Endothelial cell of umbilical vein (primary cell): ENCODE measurements around the gene GPR137. TPM values are rescaled to one million over a fixed set of nuclear protein-coding genes. Genes with fewer than 3 reads are reported as not detected.

ENCODE experiments used
- BruUV-seq: library from RNA; stranded (reverse); fragments of 400-500 nt; replicated peaks from 2 replicates; lab custom pipeline; 2021; lab: Mats Ljungman, UMichigan
- CTCF ChIA-PET: fragments of 300-600, 350-600 bp; sonication (Branson Sonifier 250); formaldehyde crosslinking; loops from one replicate; lab custom pipeline; 2021; ENCODE audit warnings: antibody characterized with exemption, inconsistent platforms; lab: Charles Lee
- POLR2A ChIA-PET: fragments of 300-600, 350-600 bp; sonication (Branson Sonifier 250); formaldehyde crosslinking; loops from one replicate; lab custom pipeline; 2021; ENCODE audit warnings: antibody characterized with exemption, inconsistent platforms; lab: Charles Lee
- DNase-seq: peaks from one replicate; pipeline ENCODE4 v3.0.0-alpha.2; 2011; ENCODE audit warnings: low read depth, low spot score
- FAIRE-seq: peaks from 2 replicates; lab custom pipeline; 2011; peaks lifted over from hg19 to GRCh38; lab: Jason Lieb, UNC
- H2AFZ ChIP-seq: 2 replicates; pipeline ENCODE4 v1.6.0; 2012; ENCODE audit warnings: low read depth, low read length, control low read depth, inconsistent platforms
- H3K27ac ChIP-seq: 2 replicates; pipeline ENCODE4 v1.5.1; 2011; ENCODE audit warnings: low read depth, mild to moderate bottlenecking, control low read depth, low read length, moderate library complexity; ENCODE audit not compliant: insufficient read depth
- H3K27me3 ChIP-seq, 2 experiments: 2 replicates each; pipeline versions ENCODE4 v1.6.0 to v1.6.1; 2011; ENCODE audit warnings: low read length in 2 of 2, mixed read lengths in 1 of 2; ENCODE audit not compliant: control insufficient read depth in 2 of 2, insufficient read depth in 2 of 2
- H3K36me3 ChIP-seq, 2 experiments: 2 replicates in 1 of 2; 3 replicates in 1 of 2; pipeline ENCODE4 v1.5.1; 2011; ENCODE audit warnings: low read length in 2 of 2, mild to moderate bottlenecking in 1 of 2, moderate library complexity in 1 of 2; ENCODE audit not compliant: control insufficient read depth in 2 of 2, insufficient read depth in 2 of 2; ENCODE audit errors: extremely low read depth in 1 of 2
- H3K4me1 ChIP-seq: 3 replicates; pipeline ENCODE4 v1.5.1; 2011; ENCODE audit warnings: mild to moderate bottlenecking, low read length; ENCODE audit not compliant: control insufficient read depth, insufficient read depth; ENCODE audit errors: extremely low read depth
- H3K4me2 ChIP-seq: 2 replicates; pipeline ENCODE4 v1.6.1; 2011; ENCODE audit warnings: low read length, control low read depth, mixed read lengths; ENCODE audit not compliant: insufficient read depth
- H3K4me3 ChIP-seq, 3 experiments: fragments of 200-600 bp in 1 of 3; sonication (generic), shearing (Covaris generic) in 1 of 3; replicated peaks in 1 of 3; 2 replicates each; pipeline ENCODE4 v1.5.1; 2011 to 2016; ENCODE audit warnings: control low read depth in 3 of 3, low read length in 3 of 3, mild to moderate bottlenecking in 2 of 3, inconsistent platforms in 1 of 3, low read depth in 1 of 3, moderate library complexity in 1 of 3; ENCODE audit not compliant: insufficient read depth in 1 of 3
- H3K79me2 ChIP-seq: 2 replicates; pipeline ENCODE4 v1.6.0; 2012; ENCODE audit warnings: low read length, inconsistent platforms; ENCODE audit not compliant: control insufficient read depth, insufficient read depth
- H3K9ac ChIP-seq: replicated peaks from 2 replicates; pipeline ENCODE3; 2011; ENCODE audit warnings: low read length, control low read depth; ENCODE audit not compliant: insufficient read depth; ENCODE audit errors: extremely low read depth
- H3K9me1 ChIP-seq: replicated peaks from 3 replicates; pipeline ENCODE4 v1.6.0; 2011; ENCODE audit warnings: mild to moderate bottlenecking, low read length; ENCODE audit not compliant: control insufficient read depth, insufficient read depth; ENCODE audit errors: extremely low read depth
- H3K9me3 ChIP-seq: replicated peaks from 2 replicates; pipeline ENCODE4 v1.5.1; 2012; ENCODE audit warnings: low read length, inconsistent platforms; ENCODE audit not compliant: control insufficient read depth, insufficient read depth
- H4K20me1 ChIP-seq: replicated peaks from 2 replicates; pipeline ENCODE3; 2011; ENCODE audit warnings: mild to moderate bottlenecking, low read length; ENCODE audit not compliant: control insufficient read depth, insufficient read depth; ENCODE audit errors: extremely low read depth
- FOS ChIP-seq: IDR thresholded peaks from 2 replicates; pipeline ENCODE4 v1.6.1; 2011; ENCODE audit warnings: mild to moderate bottlenecking, low read length, moderate library complexity, borderline replicate concordance; ENCODE audit not compliant: insufficient read depth
- GATA2 ChIP-seq: IDR thresholded peaks from 2 replicates; pipeline ENCODE4 v1.7.0; 2011; ENCODE audit warnings: low read depth, mild to moderate bottlenecking, moderate library complexity, mixed read lengths, low read length; ENCODE audit not compliant: insufficient read length, insufficient read depth
- JUN ChIP-seq: IDR thresholded peaks from 2 replicates; pipeline ENCODE4 v1.6.1; 2011; ENCODE audit warnings: borderline replicate concordance, low read depth; ENCODE audit not compliant: insufficient read length, insufficient read depth
- MAX ChIP-seq: IDR thresholded peaks from 2 replicates; pipeline ENCODE4 v1.6.1; 2011; ENCODE audit not compliant: insufficient read depth, insufficient read length
- MYC ChIP-seq: IDR thresholded peaks from one replicate; pipeline ENCODE4 v1.6.1; 2011; ENCODE audit warnings: mild to moderate bottlenecking, low read depth, low read length
- POLR2A ChIP-seq: IDR thresholded peaks from 2 replicates; pipeline ENCODE4 v1.6.1; 2012; ENCODE audit warnings: low read depth, mild to moderate bottlenecking, control low read depth, low read length
- POLR2AphosphoS5 ChIP-seq: IDR thresholded peaks from 2 replicates; pipeline ENCODE4 v1.6.1; 2012; ENCODE audit warnings: low read depth, mild to moderate bottlenecking, control low read depth, low read length, moderate library complexity; ENCODE audit not compliant: insufficient read depth
- dilution Hi-C: fragments of 300-500 bp; cut with MboI; formaldehyde crosslinking; loops from one replicate; pipeline ENCODE4 v1.15.0; 2019; ENCODE audit warnings: low sequenced_read_pairs; ENCODE audit not compliant: extremely low pct_ligation_motif_present
- intact Hi-C: fragments of 100-400 bp; cut with micrococcal nuclease; formaldehyde crosslinking; loops from one replicate; pipeline ENCODE4 v1.10.0; 2022
- polyA plus RNA-seq, 4 experiments: library from polyadenylated mRNA; depleted of rRNA in 3 of 4; stranded (reverse) in 3 of 4; unstranded in 1 of 4; fragments of >200 nt; gene quantifications; 2 replicates each; pipeline versions ENCODE4 v1.2.1 to v1.2.3, GENCODE V29; 2011 to 2012; ENCODE audit warnings: missing spikeins in 1 of 4
- total RNA-seq: library from RNA; stranded (reverse); gene quantifications from 2 replicates; pipeline ENCODE4 v1.2.3, GENCODE V29; 2021

GPR137 gene
- total and polyA plus RNA-seq, 2 donors (not counting 3 experiments of a cell fraction or from before 2014, with no cell fraction given) = 40.9 to 42.5 TPM

DNA sequence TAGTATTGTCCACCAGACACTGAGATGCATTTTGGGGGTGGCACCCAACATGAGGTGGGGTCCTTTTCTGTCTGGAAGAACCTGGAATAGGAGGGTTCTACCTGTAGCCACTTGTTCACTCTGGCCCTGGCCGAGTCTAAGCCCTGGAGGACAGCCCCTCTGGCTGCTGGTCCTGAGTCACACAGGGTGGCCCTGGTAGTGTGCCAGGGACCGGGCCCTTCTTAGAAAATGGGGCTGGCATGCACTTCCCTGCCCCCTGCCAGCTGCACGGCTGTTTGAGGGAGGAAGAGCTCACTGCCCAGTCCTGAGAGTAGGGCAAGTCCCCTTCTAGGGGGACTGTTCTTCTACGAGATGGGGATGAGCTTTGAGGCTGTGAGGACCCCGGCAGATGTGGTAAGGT lies 32.2 kb upstream of the GPR137 start:
- Histone ChIP-seq H3K9me3 (no peaks in the 10 kb centered on the region), H3K4me3 (no peak overlapping the region), H3K27ac (no peak overlapping the region), H4K20me1 (no peaks in the 10 kb centered on the region), H3K9ac (no peak overlapping the region), H3K27me3 (no peaks in the 10 kb centered on the region), H3K4me1 (peaks cover 24% of the 10 kb centered on the region), H3K36me3 (peaks cover 2 to 20% of the 10 kb centered on the region in 2 experiments), H3K4me2 (no peak overlapping the region), H3K9me1 (no peaks in the 10 kb centered on the region), H3K79me2 (peaks cover 32% of the 10 kb centered on the region), H2AFZ (no peak overlapping the region)
- no peak for DNase-seq
- dilution Hi-C loops (no loop called here), intact Hi-C loops (no loop called here)
- BruUV-seq = no TSS peak
- TF ChIP-seq POLR2AphosphoS5 (no peak), MAX (no peak), POLR2A (no peak), GATA2 (no peak), FOS (no peak), JUN (no peak), MYC (no peak)
- CTCF ChIA-PET = interaction anchor here (0.6 to 1.3 kb wide), 2 partner anchors 9 to 15 kb away, joined by 3 to 6 read pairs; no protein-coding TSS in a partner anchor
- no peak for FAIRE-seq
- POLR2A ChIA-PET = interaction anchor here (0.9 kb wide), 1 partner anchor 15 kb away, joined by 3 read pairs; no protein-coding TSS in a partner anchor

GRCh38 chr11:64254326-64254725 lies 31.3 kb upstream of the GPR137 start:
- no peaks in the 10 kb centered on the region for H4K20me1 ChIP-seq
- H3K27me3 ChIP-seq = no peaks in the 10 kb centered on the region
- no TSS peak for BruUV-seq
- no peak overlapping the region for H3K4me2 ChIP-seq
- no peak overlapping the region for H3K9ac ChIP-seq
- DNase-seq (no peak), FAIRE-seq (no peak)
- no peak overlapping the region for H3K27ac ChIP-seq
- POLR2A ChIA-PET = interaction anchor here (0.9 kb wide), 1 partner anchor 14 kb away, joined by 3 read pairs; no protein-coding TSS in a partner anchor
- peaks cover 8 to 29% of the 10 kb centered on the region in 2 experiments for H3K36me3 ChIP-seq
- no peaks in the 10 kb centered on the region for H3K9me1 ChIP-seq
- H3K4me1 ChIP-seq = peaks cover 24% of the 10 kb centered on the region
- no peak overlapping the region for H2AFZ ChIP-seq
- H3K9me3 ChIP-seq = no peaks in the 10 kb centered on the region
- intact Hi-C loops = no loop called here
- CTCF ChIA-PET = interaction anchor here (0.8 to 1.5 kb wide), 3 partner anchors 9 to 51 kb away, joined by 3 to 6 read pairs (median 4); partner anchors contain the start of gene ESRRA
- TF ChIP-seq MYC (no peak), MAX (no peak), JUN (no peak)
- dilution Hi-C loops = no loop called here
- H3K4me3 ChIP-seq = no peak overlapping the region
- H3K79me2 ChIP-seq = peaks cover 32% of the 10 kb centered on the region
